ENCODE measurements around the gene C17orf50. TPM values are rescaled to one million over a fixed set of nuclear protein-coding genes. Genes with fewer than 3 reads are reported as not detected.
"Not testable (repeated sequence)": the region's sequence is repeated elsewhere in the genome, so short reads cannot be mapped to it uniquely, and the experiment has no call there.

The C17orf50 gene
- total RNA-seq, 1 donor from 2014 or later = not detected

GRCh38 chr17:35751541-35751940 lies 9.1 kb upstream of the C17orf50 start:
- not testable (repeated sequence) for DNase-seq (ENCODE audit: extremely low read depth, low read depth, low spot score)

GRCh38 chr17:35752471-35752870 lies 8.2 kb upstream of the C17orf50 start:
- no peak for DNase-seq (ENCODE audit: extremely low read depth, low read depth, low spot score)

- no peak for DNase-seq (ENCODE audit: extremely low read depth, low read depth, low spot score)
These were observed 7.5 kb upstream of the C17orf50 start, which contains the start of gene GAS2L2 for GRCh38 chr17:35752945-35753764. TSS of gene GAS2L2 (minus strand) at chr17:35753239. CDS start at chr17:35752850, 389 bp downstream.

- DNase-seq (ENCODE audit: extremely low read depth, low read depth, low spot score) = no peak
These were observed 3.4 kb upstream of the C17orf50 start for GRCh38 chr17:35757243-35757642.

- DNase-seq (ENCODE audit: extremely low read depth, low read depth, low spot score) = no peak
These were observed 914 bp downstream of the C17orf50 start for GRCh38 chr17:35761601-35762000.

GRCh38 chr17:35763767-35764122 lies 3.1 kb downstream of the C17orf50 start:
- DNase-seq (ENCODE audit: extremely low read depth, low read depth, low spot score) = no peak

GRCh38 chr17:35764123-35764991 lies 3.7 kb downstream of the C17orf50 start:
- DNase-seq (ENCODE audit: extremely low read depth, low read depth, low spot score) = no peak

- no peak for DNase-seq (ENCODE audit: extremely low read depth, low read depth, low spot score)
These were observed 4.5 kb downstream of the C17orf50 start for GRCh38 chr17:35765086-35765710.

GRCh38 chr17:35765756-35766488 lies 5.2 kb downstream of the C17orf50 start:
- no peak for DNase-seq (ENCODE audit: extremely low read depth, low read depth, low spot score)

GRCh38 chr17:35766489-35766877 lies 5.8 kb downstream of the C17orf50 start:
- no peak for DNase-seq (ENCODE audit: extremely low read depth, low read depth, low spot score)

- no peak for DNase-seq (ENCODE audit: extremely low read depth, low read depth, low spot score)
These were observed 6.3 kb downstream of the C17orf50 start for GRCh38 chr17:35766903-35767510.

GRCh38 chr17:35768797-35769196 lies 8.1 kb downstream of the C17orf50 start:
- no peak for DNase-seq (ENCODE audit: extremely low read depth, low read depth, low spot score)

GRCh38 chr17:35769895-35770486 lies 9.3 kb downstream of the C17orf50 start:
- no peak for DNase-seq (ENCODE audit: extremely low read depth, low read depth, low spot score)

- DNase-seq (ENCODE audit: extremely low read depth, low read depth, low spot score) = no peak
These were observed 12.4 kb downstream of the C17orf50 start for GRCh38 chr17:35773129-35773528.

- no peak for DNase-seq (ENCODE audit: extremely low read depth, low read depth, low spot score)
These were observed 13.2 kb downstream of the C17orf50 start for GRCh38 chr17:35773679-35774425.

- no peak for DNase-seq (ENCODE audit: extremely low read depth, low read depth, low spot score)
These were observed 13.8 kb downstream of the C17orf50 start for GRCh38 chr17:35774499-35774898.

GRCh38 chr17:35775039-35775438 lies 14.4 kb downstream of the C17orf50 start:
- DNase-seq (ENCODE audit: extremely low read depth, low read depth, low spot score) = no peak

GRCh38 chr17:35775583-35775982 lies 14.9 kb downstream of the C17orf50 start:
- no peak for DNase-seq (ENCODE audit: extremely low read depth, low read depth, low spot score)

- no peak for DNase-seq (ENCODE audit: extremely low read depth, low read depth, low spot score)
These were observed 18.0 kb downstream of the C17orf50 start for GRCh38 chr17:35778641-35779196.

Data from glomerular endothelial cell (primary cell).